SK-N-SH treated with all-trans-retinoic acid at 6 μM for 48 hours (cell line): ENCODE results near the gene ZNF541.

Experiments used
- ATAC-seq: fragments of 200-7000 bp; cut with Tn5 transposase; 3 replicates; pipeline ENCODE4 v1.9.1; 2020; ENCODE audit warnings: mild to moderate bottlenecking, moderate library complexity
- BACH2 ChIP-seq: fragments of 250-450 bp; sonication (Bioruptor Pico); IDR thresholded peaks from 2 replicates; pipeline ENCODE4 v1.9.0; 2021; ENCODE audit warnings: mild to moderate bottlenecking, borderline replicate concordance
- CSDC2 ChIP-seq: fragments of 250-450 bp; sonication (Bioruptor Pico); IDR thresholded peaks from 2 replicates; pipeline ENCODE4 v1.5.0; 2020; ENCODE audit warnings: mild to moderate bottlenecking, moderate library complexity
- ESRRG ChIP-seq: fragments of 250-450 bp; sonication (Bioruptor Pico); IDR thresholded peaks from 2 replicates; pipeline ENCODE4 v1.6.1; 2021; ENCODE audit warnings: mild to moderate bottlenecking
- ISL1 ChIP-seq: fragments of 250-450 bp; sonication (Bioruptor Pico); IDR thresholded peaks from 2 replicates; pipeline ENCODE4 v2.1.2; 2022; ENCODE audit warnings: mild to moderate bottlenecking, moderate library complexity
- OSR1 ChIP-seq: fragments of 250-450 bp; sonication (Bioruptor Pico); IDR thresholded peaks from 2 replicates; pipeline ENCODE4 v1.8.0; 2022; ENCODE audit warnings: moderate library complexity, mild to moderate bottlenecking, inconsistent platforms
- PATZ1 ChIP-seq: fragments of 250-450 bp; sonication (Bioruptor Pico); IDR thresholded peaks from 2 replicates; pipeline ENCODE4 v1.8.0; 2020; ENCODE audit warnings: mild to moderate bottlenecking, moderate library complexity, borderline replicate concordance
- TCF4 ChIP-seq: fragments of 250-450 bp; sonication (Bioruptor Pico); IDR thresholded peaks from 2 replicates; pipeline ENCODE4 v1.8.0; 2021; ENCODE audit warnings: mild to moderate bottlenecking, moderate library complexity, borderline replicate concordance
- TOX ChIP-seq: fragments of 250-450 bp; sonication (Bioruptor Pico); IDR thresholded peaks from 2 replicates; pipeline ENCODE4 v1.8.0; 2021; ENCODE audit warnings: mild to moderate bottlenecking, moderate library complexity, borderline replicate concordance
- ZC3H10 ChIP-seq: fragments of 250-450 bp; sonication (Bioruptor Pico); IDR thresholded peaks from 2 replicates; pipeline ENCODE4 v1.5.1; 2021; ENCODE audit warnings: mild to moderate bottlenecking, moderate library complexity
- ZFP30 ChIP-seq: fragments of 450-650 bp; formaldehyde crosslinking; IDR thresholded peaks from 2 replicates; pipeline ENCODE4 v1.5.0; 2022; ENCODE audit warnings: mild to moderate bottlenecking, moderate library complexity
- ZNF565 ChIP-seq: fragments of 450-650 bp; formaldehyde crosslinking; conservative IDR thresholded peaks from 2 replicates; pipeline ENCODE4 v1.5.0; 2020; ENCODE audit warnings: low read depth, mild to moderate bottlenecking, moderate library complexity
- ZNF70 ChIP-seq: fragments of 450-650 bp; formaldehyde crosslinking; IDR thresholded peaks from 2 replicates; pipeline ENCODE4 v1.5.0; 2020; ENCODE audit warnings: mild to moderate bottlenecking, moderate library complexity
- ZNF8 ChIP-seq: fragments of 450-650 bp; formaldehyde crosslinking; IDR thresholded peaks from 2 replicates; pipeline ENCODE4 v1.5.0; 2020; ENCODE audit warnings: mild to moderate bottlenecking, moderate library complexity
- TF ChIP-seq, protein P1 (sequence below): fragments of 250-450 bp; sonication (Bioruptor Pico); IDR thresholded peaks from 2 replicates; pipeline ENCODE4 v1.8.0; 2021; ENCODE audit warnings: low read depth, mild to moderate bottlenecking, moderate library complexity, borderline replicate concordance
- TF ChIP-seq, protein P2 (sequence below): fragments of 250-450 bp; sonication (Bioruptor Pico); IDR thresholded peaks from 2 replicates; pipeline ENCODE4 v1.5.1; 2021; ENCODE audit warnings: mild to moderate bottlenecking, moderate library complexity
- TF ChIP-seq, protein P3 (sequence below): fragments of 250-450 bp; sonication (Bioruptor Pico); IDR thresholded peaks from 2 replicates; pipeline ENCODE4 v1.5.1; 2020; ENCODE audit warnings: low read depth, mild to moderate bottlenecking, moderate library complexity

The ZNF541 gene

DNA sequence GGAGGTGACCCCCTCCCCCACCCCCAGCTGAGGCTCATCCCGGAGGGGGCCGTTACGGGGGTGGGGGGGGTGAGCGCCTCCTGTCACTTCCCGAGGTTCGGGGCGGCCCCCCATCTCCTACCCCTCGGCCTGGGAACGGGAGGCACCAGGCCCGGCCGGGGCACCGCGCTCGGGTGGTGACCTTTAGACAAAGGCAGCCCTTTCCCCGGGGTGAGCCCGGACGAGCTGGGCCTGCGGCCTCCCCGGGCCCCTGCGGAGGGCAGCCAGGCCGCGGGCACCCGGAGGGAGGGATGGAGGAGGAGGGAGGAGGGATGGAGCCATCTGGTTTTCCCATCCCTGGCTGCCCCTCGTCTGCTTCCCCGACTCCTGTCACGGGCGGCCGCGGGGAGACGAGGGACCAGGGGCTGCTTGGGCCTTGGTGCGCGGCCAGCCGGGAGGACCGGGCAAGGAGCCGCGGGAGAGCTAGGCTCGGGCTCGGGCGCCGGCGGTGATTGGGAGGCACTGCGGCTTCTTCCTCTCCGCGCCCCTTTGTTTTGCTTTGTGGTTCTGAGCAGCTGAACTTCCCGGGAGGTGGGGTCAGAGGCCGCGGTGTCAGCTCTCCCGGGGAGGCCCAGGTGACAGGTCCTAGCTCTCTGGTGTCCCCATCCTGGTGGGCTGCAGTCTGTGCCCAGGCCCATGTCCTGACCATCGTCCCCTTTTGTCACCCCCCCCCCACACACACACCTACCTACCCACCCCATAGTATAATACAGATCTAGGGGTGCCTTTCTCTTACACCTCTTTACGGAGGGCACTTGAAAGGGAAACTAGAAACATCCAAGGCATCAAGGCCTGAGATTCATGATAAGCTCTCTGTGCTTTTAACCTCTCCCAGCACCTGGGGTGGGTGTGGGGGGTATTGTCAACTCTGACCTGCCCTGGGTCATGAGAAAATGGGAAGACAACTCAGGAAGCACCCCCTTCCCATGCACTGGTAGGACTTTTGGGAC, 37.3 kb upstream of the ZNF541 start:
- peak; percentile 8 for ATAC-seq
- TF ChIP-seq ESRRG (CRISPR knock-in tag): no peak
- TF ChIP-seq TCF4: peak; percentile 19; the same call in 1 of the 2 replicates

DNA sequence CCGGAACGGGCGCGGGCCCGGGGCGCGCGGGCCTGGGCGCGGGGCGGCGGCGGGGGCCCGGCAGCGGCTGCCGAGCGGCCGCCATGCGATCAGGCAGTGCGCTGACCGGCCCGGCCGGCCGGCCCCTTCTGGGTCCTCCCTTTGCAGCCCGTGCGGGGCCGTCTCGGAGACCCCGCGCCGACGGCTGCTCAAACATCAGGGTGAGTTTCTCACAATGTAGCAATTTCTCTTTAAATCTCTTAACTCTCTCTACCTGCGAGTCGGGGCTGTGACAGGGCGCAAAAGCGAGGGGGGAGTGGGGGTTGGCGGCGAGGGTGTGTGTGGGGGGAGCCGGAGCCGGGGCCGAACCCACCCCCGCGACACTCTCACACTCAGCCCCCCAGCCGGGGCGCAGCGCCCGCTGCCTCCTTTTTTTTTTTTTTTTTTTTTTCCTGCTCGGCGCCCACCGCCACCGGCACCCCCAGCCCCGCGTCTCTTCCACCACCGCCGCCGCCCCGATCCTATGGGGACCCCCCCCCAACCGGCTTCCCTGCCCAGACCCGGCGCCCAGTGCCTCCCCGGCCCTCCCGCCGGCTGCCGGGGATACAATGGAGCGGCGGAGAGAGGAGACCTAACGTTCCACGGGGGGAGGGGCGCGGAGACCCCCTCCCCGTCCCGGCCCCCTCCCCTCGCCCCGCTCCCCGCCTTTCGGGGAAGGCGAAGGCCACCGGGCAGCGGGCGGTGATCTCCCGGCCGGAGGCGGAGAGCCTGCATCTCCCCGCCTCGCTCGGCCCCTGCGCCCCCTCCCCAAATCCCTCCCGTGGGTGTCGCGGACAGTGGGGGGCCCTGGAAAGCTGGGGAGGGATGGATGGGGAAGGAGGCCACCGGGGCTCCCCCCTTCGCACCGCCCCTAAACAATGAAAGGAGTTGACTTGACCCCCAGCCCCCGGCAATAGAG, 36.3 kb upstream of the ZNF541 start, which contains the start of gene BICRA:
BICRA (plus strand) TSS at position 166 of the 937 bp plus-strand sequence. CDS start 64,441 bp downstream, outside the sequence.
- peak; percentile 52 for ATAC-seq
- no peak for TF ChIP-seq TCF4

DNA sequence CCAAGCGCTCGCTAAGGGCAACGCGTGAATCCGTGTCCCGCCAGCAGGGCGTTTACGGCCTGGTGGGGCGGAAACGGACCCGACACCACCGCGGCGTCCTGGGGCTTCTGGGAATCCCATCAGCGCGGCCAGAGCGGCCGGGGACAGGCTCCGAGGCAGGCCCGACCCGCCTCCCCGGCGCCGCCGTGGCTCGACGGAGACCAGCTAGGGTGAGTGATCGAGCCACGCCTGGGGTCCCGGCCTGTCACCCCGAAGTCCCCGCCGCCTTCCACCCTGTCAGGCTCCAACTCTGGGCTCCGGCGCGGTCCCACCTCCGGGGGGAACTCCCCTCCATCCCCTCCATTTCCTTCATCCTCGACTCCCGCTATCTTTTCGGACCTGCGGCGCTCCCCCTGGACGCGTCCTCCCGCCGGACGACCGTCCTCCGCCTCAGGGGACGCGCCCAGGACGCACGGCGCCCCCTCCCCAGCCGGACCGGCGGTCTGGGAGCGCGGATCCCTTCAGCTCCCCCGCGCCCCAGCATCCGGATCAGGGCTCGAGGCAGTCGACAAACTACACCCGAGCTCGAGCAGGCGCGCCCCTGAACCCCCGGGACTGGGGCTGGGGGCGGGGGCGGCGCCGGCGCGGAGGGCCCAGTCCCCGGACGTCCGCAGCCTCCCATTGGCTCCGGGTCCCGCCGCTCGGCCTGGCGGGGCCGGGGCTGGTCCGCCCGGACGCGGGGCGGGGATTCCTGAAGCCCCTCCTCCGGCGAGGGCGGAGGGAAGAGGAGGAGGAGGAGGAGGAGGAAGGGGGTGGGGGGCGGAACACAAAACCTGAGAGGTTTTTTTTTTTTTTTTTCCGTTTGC, 35.3 kb upstream of the ZNF541 start:
- TF ChIP-seq ESRRG (CRISPR knock-in tag): no peak
- no peak for TF ChIP-seq TOX (CRISPR knock-in tag)
- TF ChIP-seq ZC3H10 (CRISPR knock-in tag): no peak
- no peak for TF ChIP-seq PATZ1 (CRISPR knock-in tag)
- TF ChIP-seq, all 23 proteins: peak for 0
- ATAC-seq: peak; percentile 89

DNA sequence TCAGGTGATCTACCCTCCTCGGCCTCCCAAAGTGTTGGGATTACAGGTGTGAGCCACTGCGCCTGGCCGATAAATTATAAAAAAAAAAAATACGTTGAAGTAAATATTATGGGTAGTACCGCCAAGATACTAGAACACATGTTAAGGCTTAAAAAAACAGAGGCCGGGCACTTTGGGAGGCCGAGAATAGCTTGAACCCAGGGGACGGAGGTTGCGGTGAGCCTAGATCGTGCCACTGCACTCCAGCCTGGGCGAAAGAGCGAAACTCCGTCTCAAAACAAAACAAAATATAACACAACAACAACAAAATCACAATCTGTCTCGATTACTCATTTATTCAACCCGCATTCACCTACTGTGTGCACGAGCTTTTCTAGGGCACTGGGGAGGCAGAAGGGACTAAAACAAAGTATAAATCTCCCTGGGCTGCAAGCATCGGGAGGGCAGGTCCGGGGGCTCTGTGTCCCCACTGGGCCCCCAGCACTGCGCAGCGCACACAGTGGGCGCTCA, 34.7 kb upstream of the ZNF541 start:
- ATAC-seq: no peak
- TF ChIP-seq OSR1 (CRISPR knock-in tag) (no peak), ZC3H10 (CRISPR knock-in tag) (no peak), ZFP30 (CRISPR knock-in tag) (no peak), TCF4 (no peak), TOX (CRISPR knock-in tag) (no peak)
- TF ChIP-seq, protein P1, sequence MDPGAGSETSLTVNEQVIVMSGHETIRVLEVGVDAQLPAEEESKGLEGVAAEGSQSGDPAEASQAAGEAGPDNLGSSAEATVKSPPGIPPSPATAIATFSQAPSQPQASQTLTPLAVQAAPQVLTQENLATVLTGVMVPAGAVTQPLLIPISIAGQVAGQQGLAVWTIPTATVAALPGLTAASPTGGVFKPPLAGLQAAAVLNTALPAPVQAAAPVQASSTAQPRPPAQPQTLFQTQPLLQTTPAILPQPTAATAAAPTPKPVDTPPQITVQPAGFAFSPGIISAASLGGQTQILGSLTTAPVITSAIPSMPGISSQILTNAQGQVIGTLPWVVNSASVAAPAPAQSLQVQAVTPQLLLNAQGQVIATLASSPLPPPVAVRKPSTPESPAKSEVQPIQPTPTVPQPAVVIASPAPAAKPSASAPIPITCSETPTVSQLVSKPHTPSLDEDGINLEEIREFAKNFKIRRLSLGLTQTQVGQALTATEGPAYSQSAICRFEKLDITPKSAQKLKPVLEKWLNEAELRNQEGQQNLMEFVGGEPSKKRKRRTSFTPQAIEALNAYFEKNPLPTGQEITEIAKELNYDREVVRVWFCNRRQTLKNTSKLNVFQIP (CRISPR knock-in tag): no peak
- TF ChIP-seq, all 23 proteins: peak for 0

DNA sequence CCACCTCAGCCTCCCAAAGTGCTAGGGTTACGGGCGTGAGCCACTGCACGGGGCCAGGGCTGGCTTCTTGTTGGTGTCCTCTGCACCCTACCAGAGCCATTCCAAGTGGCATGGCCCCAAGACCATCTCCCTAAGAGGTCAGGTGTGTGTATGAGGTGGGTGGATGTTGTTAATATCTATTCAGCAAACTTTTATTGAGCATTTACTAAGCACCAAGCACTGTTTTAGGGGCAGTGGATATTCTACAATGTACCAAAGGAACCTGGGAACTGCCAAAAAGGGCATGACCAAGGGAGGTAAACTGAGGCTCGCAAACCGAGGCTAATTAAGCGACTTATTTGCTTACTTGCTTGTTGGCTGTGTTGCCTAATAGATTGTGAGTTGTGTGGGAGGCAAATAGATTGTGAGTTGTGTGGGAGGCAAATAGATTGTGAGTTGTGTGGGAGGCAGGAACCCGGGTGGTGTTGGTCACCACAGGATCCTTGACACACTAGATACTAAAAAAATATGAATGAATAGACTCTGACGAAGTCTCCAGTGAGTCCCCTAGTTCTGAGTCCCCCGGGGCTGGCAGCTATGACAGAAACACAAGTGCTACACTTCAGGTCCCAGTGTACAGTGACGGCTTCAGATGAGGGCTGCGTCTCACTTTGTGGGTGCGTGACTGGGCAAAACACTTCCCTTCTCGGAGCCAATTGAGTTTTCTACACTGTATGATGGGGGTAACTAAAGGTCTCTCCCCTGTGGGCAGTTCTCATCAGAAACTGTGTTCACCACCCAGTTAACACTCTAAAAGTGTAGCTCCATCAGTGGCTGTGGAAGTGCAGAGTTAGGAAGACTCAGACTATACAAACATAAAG, 31.0 kb upstream of the ZNF541 start:
- ATAC-seq: no peak
- TF ChIP-seq PATZ1 (CRISPR knock-in tag): no peak
- no peak for TF ChIP-seq OSR1 (CRISPR knock-in tag)
- no peak for TF ChIP-seq ISL1 (CRISPR knock-in tag)
- TF ChIP-seq ZNF565 (CRISPR knock-in tag): no peak
- TF ChIP-seq ZC3H10 (CRISPR knock-in tag): no peak
- no peak for TF ChIP-seq TCF4
- TF ChIP-seq, protein P1 (CRISPR knock-in tag): no peak
- TF ChIP-seq BACH2 (CRISPR knock-in tag): no peak
- no peak for TF ChIP-seq CSDC2
- TF ChIP-seq ZNF70 (CRISPR knock-in tag): no peak
- TF ChIP-seq, protein P2, sequence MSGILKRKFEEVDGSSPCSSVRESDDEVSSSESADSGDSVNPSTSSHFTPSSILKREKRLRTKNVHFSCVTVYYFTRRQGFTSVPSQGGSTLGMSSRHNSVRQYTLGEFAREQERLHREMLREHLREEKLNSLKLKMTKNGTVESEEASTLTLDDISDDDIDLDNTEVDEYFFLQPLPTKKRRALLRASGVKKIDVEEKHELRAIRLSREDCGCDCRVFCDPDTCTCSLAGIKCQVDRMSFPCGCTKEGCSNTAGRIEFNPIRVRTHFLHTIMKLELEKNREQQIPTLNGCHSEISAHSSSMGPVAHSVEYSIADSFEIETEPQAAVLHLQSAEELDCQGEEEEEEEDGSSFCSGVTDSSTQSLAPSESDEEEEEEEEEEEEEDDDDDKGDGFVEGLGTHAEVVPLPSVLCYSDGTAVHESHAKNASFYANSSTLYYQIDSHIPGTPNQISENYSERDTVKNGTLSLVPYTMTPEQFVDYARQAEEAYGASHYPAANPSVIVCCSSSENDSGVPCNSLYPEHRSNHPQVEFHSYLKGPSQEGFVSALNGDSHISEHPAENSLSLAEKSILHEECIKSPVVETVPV: no peak
- TF ChIP-seq ESRRG (CRISPR knock-in tag): no peak
- TF ChIP-seq, protein P3, sequence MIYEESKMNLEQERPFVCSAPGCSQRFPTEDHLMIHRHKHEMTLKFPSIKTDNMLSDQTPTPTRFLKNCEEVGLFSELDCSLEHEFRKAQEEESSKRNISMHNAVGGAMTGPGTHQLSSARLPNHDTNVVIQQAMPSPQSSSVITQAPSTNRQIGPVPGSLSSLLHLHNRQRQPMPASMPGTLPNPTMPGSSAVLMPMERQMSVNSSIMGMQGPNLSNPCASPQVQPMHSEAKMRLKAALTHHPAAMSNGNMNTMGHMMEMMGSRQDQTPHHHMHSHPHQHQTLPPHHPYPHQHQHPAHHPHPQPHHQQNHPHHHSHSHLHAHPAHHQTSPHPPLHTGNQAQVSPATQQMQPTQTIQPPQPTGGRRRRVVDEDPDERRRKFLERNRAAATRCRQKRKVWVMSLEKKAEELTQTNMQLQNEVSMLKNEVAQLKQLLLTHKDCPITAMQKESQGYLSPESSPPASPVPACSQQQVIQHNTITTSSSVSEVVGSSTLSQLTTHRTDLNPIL (CRISPR knock-in tag): no peak
- no peak for TF ChIP-seq ZNF8 (CRISPR knock-in tag)
- TF ChIP-seq ZFP30 (CRISPR knock-in tag): no peak
- TF ChIP-seq, all 23 proteins: peak for 0
